CD4-positive, CD25-positive, alpha-beta regulatory T cell (primary cell): ENCODE results near the gene DDX43. TPM values are rescaled to one million over a fixed set of nuclear protein-coding genes. Genes with fewer than 3 reads are reported as not detected.

Source experiments
- ATAC-seq, 2 donors: fragments of 150-1000 bp; cut with Tn5 transposase; one replicate each; pipeline ENCODE4 v1.10.0; 2021; ENCODE audit warnings: low read depth in 2 of 2, moderate number of reproducible peaks in 2 of 2, moderate library complexity in 1 of 2
- DNase-seq, 3 donors: peaks; one replicate each; pipeline versions ENCODE4 v3.0.0 to v3.0.0-alpha.2; 2012 to 2022; ENCODE audit warnings: mixed read lengths in 1 of 3
- H3K27ac ChIP-seq: one replicate; pipeline ENCODE4 v1.7.0; 2013; ENCODE audit warnings: mild to moderate bottlenecking, low read length; ENCODE audit not compliant: insufficient read depth, poor library complexity, severe bottlenecking
- H3K27me3 ChIP-seq: one replicate; pipeline ENCODE4 v1.7.0; 2013; ENCODE audit warnings: low read length; ENCODE audit not compliant: control insufficient read depth, insufficient read depth
- H3K36me3 ChIP-seq: one replicate; pipeline ENCODE4 v1.7.0; 2013; ENCODE audit warnings: mild to moderate bottlenecking, low read length, moderate library complexity; ENCODE audit not compliant: control insufficient read depth, insufficient read depth
- H3K4me1 ChIP-seq: 2 replicates; pipeline ENCODE4 v1.7.0; 2013; ENCODE audit warnings: mild to moderate bottlenecking, low read length; ENCODE audit not compliant: insufficient read depth, control insufficient read depth, poor library complexity, severe bottlenecking
- H3K4me3 ChIP-seq: one replicate; pipeline ENCODE4 v1.7.0; 2013; ENCODE audit warnings: low read depth, mild to moderate bottlenecking, low read length, moderate library complexity
- H3K9me3 ChIP-seq, 2 experiments: 1 replicate in 1 of 2; 2 replicates in 1 of 2; pipeline ENCODE4 v1.7.0; 2013; ENCODE audit warnings: low read length in 2 of 2, mild to moderate bottlenecking in 1 of 2, moderate library complexity in 1 of 2; ENCODE audit not compliant: control insufficient read depth in 2 of 2
- H3K27ac Mint-ChIP-seq, 3 donors: one replicate each; pipeline ENCODE4 v1.8.0; 2020 to 2022; ENCODE audit warnings: mild to moderate bottlenecking in 3 of 3, mixed read lengths in 3 of 3, moderate library complexity in 2 of 3
- H3K27me3 Mint-ChIP-seq: one replicate; pipeline ENCODE4 v1.8.0; 2022; ENCODE audit warnings: mild to moderate bottlenecking, mixed read lengths
- H3K36me3 Mint-ChIP-seq: one replicate; pipeline ENCODE4 v1.8.0; 2020; ENCODE audit warnings: mixed read lengths
- H3K4me1 Mint-ChIP-seq, 4 donors: one replicate each; pipeline ENCODE4 v1.8.0; 2020 to 2022; ENCODE audit warnings: mixed read lengths in 4 of 4, mild to moderate bottlenecking in 1 of 4
- H3K4me3 Mint-ChIP-seq, 4 donors: one replicate each; pipeline ENCODE4 v1.8.0; 2020 to 2022; ENCODE audit warnings: mild to moderate bottlenecking in 4 of 4, mixed read lengths in 4 of 4, moderate library complexity in 3 of 4
- H3K9me3 Mint-ChIP-seq, 7 donors: one replicate each; pipeline ENCODE4 v1.8.0; 2020 to 2022; ENCODE audit warnings: mixed read lengths in 7 of 7, mild to moderate bottlenecking in 3 of 7, moderate library complexity in 2 of 7
- polyA plus RNA-seq, 4 donors: library from polyadenylated mRNA; unstranded; fragments of 300-500 nt; fragmentation: Illumina TruSeq; gene quantifications; one replicate each; pipeline ENCODE4 v1.2.3, GENCODE V29; 2021
- total RNA-seq: library from RNA; stranded (reverse); gene quantifications from one replicate; pipeline ENCODE4 v1.2.3, GENCODE V29; 2022

The DDX43 gene
- total and polyA plus RNA-seq, 5 donors from 2014 or later = 0.59 to 3.6 (median 1.4) TPM

- H3K27ac ChIP-seq = no peak overlapping the region
Measured at GRCh38 chr6:73364121-73364520, 30.5 kb upstream of the DDX43 start.

GRCh38 chr6:73364549-73364948, 30.1 kb upstream of the DDX43 start:
- Histone ChIP-seq H3K27ac (no peak overlapping the region), H3K4me3 (no peak overlapping the region), H3K27me3 (no peaks in the 10 kb centered on the region), H3K4me1 (no peaks in the 10 kb centered on the region), H3K36me3 (no peaks in the 10 kb centered on the region), H3K9me3 (no peaks in the 10 kb centered on the region)
- Mint-ChIP-seq H3K36me3 (peaks cover 6% of the 10 kb centered on the region), H3K27me3 (peaks cover 23% of the 10 kb centered on the region), H3K27ac (no peak overlapping the region), H3K9me3 (no peaks in the 10 kb centered on the region), H3K4me1 (peaks cover 0 to 5% (median 0%) of the 10 kb centered on the region in 4 donors), H3K4me3 (no peak overlapping the region)
- ATAC-seq (no peak), DNase-seq (no peak)

More at GRCh38 chr6:73364121-73364520, 30.5 kb upstream of the DDX43 start:
- Histone ChIP-seq H3K4me1 (no peaks in the 10 kb centered on the region), H3K27me3 (no peaks in the 10 kb centered on the region), H3K36me3 (no peaks in the 10 kb centered on the region), H3K9me3 (no peaks in the 10 kb centered on the region), H3K4me3 (no peak overlapping the region)
- ATAC-seq (no peak), DNase-seq (no peak)
- H3K36me3 Mint-ChIP-seq = peaks cover 6% of the 10 kb centered on the region
- no peaks in the 10 kb centered on the region for H3K9me3 Mint-ChIP-seq
- no peak overlapping the region for H3K4me3 Mint-ChIP-seq
- H3K4me1 Mint-ChIP-seq = peaks cover 0 to 5% (median 0%) of the 10 kb centered on the region in 4 donors
- peaks cover 19% of the 10 kb centered on the region for H3K27me3 Mint-ChIP-seq
- no peak overlapping the region for H3K27ac Mint-ChIP-seq

DNA sequence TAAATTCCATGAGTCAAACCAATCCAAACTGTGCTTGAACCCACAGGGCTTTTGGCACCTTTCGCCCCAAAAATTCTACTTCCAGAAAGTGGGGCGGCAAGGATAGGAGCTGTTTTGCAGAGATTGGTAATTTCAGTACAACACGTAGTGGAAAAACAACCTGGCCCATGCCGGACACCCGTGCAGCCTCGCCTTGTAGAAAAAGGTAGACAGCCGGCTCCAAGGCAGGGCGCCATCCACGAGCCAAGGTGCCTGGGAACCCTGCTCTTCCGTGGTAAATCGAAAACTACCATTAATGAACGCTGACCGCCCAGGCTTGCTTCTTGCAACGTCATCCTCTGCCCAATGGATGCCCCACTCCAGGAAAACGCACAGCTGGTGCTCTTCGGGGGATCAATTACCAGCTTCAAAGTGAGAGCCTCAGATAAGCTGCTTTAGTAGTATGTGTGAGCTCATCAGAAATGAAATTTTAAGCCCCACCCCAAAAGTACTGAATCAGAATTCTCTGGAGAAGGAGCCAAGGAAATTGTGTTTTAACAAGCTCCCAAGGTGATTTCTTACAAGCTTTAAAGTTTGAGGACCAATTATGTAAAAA, 26.8 kb upstream of the DDX43 start:
- ATAC-seq (no peak), DNase-seq (no peak)
- H3K9me3 ChIP-seq = peaks cover 2 to 8% of the 10 kb centered on the region in 2 experiments
- Mint-ChIP-seq H3K4me1 (peaks cover 0 to 5% (median 0%) of the 10 kb centered on the region in 4 donors), H3K36me3 (peaks cover 6% of the 10 kb centered on the region), H3K27ac (no peak overlapping the region), H3K27me3 (peaks cover 20% of the 10 kb centered on the region), H3K4me3 (no peak overlapping the region), H3K9me3 (peaks cover 0 to 4% (median 0%) of the 10 kb centered on the region in 7 donors)
- no peaks in the 10 kb centered on the region for H3K27me3 ChIP-seq
- no peaks in the 10 kb centered on the region for H3K4me1 ChIP-seq
- H3K27ac ChIP-seq = no peak overlapping the region
- H3K36me3 ChIP-seq = no peaks in the 10 kb centered on the region
- H3K4me3 ChIP-seq = no peak overlapping the region

GRCh38 chr6:73368675-73369074, 26.0 kb upstream of the DDX43 start:
- peaks cover 0 to 6% (median 0%) of the 10 kb centered on the region in 7 donors for H3K9me3 Mint-ChIP-seq
- H3K36me3 ChIP-seq = no peaks in the 10 kb centered on the region
- no peak overlapping the region for H3K27ac Mint-ChIP-seq
- peaks cover 2 to 8% of the 10 kb centered on the region in 2 experiments for H3K9me3 ChIP-seq
- H3K4me3 ChIP-seq = no peak overlapping the region
- ATAC-seq = no peak
- H3K36me3 Mint-ChIP-seq = peaks cover 6% of the 10 kb centered on the region
- H3K27me3 Mint-ChIP-seq = peaks cover 20% of the 10 kb centered on the region
- no peak for DNase-seq
- no peaks in the 10 kb centered on the region for H3K27me3 ChIP-seq
- H3K4me3 Mint-ChIP-seq = no peak overlapping the region
- H3K4me1 ChIP-seq = no peaks in the 10 kb centered on the region
- no peak overlapping the region for H3K27ac ChIP-seq
- peaks cover 0 to 5% (median 0%) of the 10 kb centered on the region in 4 donors for H3K4me1 Mint-ChIP-seq

GRCh38 chr6:73369157-73369556, 25.5 kb upstream of the DDX43 start:
- no peak for ATAC-seq
- H3K27me3 Mint-ChIP-seq = peaks cover 18% of the 10 kb centered on the region
- H3K36me3 Mint-ChIP-seq = peaks cover 6% of the 10 kb centered on the region
- H3K4me1 Mint-ChIP-seq = peaks cover 0 to 5% (median 0%) of the 10 kb centered on the region in 4 donors
- Histone ChIP-seq H3K36me3 (no peaks in the 10 kb centered on the region), H3K4me1 (no peaks in the 10 kb centered on the region), H3K4me3 (no peak overlapping the region), H3K27me3 (no peaks in the 10 kb centered on the region), H3K9me3 (peaks cover 2 to 8% of the 10 kb centered on the region in 2 experiments), H3K27ac (no peak overlapping the region)
- H3K4me3 Mint-ChIP-seq = no peak overlapping the region
- H3K9me3 Mint-ChIP-seq = peaks cover 0 to 6% (median 0%) of the 10 kb centered on the region in 7 donors
- H3K27ac Mint-ChIP-seq = no peak overlapping the region
- no peak for DNase-seq

GRCh38 chr6:73369563-73369962, 25.1 kb upstream of the DDX43 start, which contains the start of gene OOEP:
OOEP (minus strand) TSS chr6:73369897; CDS start chr6:73369792, 105 bp downstream.
- Mint-ChIP-seq H3K27me3 (peaks cover 14% of the 10 kb centered on the region), H3K9me3 (peaks cover 0 to 6% (median 0%) of the 10 kb centered on the region in 7 donors), H3K4me3 (no peak within 1 kb of the TSS), H3K36me3 (peaks cover 6% of the 10 kb centered on the region), H3K4me1 (peaks cover 0 to 5% (median 0%) of the 10 kb centered on the region in 4 donors), H3K27ac (peak within 1 kb of the TSS in 1 of 3 donors; percentile 43)
- Histone ChIP-seq H3K27ac (no peak within 1 kb of the TSS), H3K9me3 (peaks cover 2 to 8% of the 10 kb centered on the region in 2 experiments), H3K4me1 (no peaks in the 10 kb centered on the region), H3K4me3 (no peak within 1 kb of the TSS), H3K36me3 (no peaks in the 10 kb centered on the region), H3K27me3 (no peaks in the 10 kb centered on the region)
- no peak for ATAC-seq
- no peak for DNase-seq

GRCh38 chr6:73371984-73372383, 22.6 kb upstream of the DDX43 start:
- no peak overlapping the region for H3K4me3 Mint-ChIP-seq
- H3K36me3 Mint-ChIP-seq = peaks cover 6% of the 10 kb centered on the region
- no peak overlapping the region for H3K27ac Mint-ChIP-seq
- Histone ChIP-seq H3K4me1 (no peaks in the 10 kb centered on the region), H3K27me3 (no peaks in the 10 kb centered on the region), H3K27ac (no peak overlapping the region), H3K36me3 (no peaks in the 10 kb centered on the region), H3K9me3 (peaks cover 2 to 8% of the 10 kb centered on the region in 2 experiments), H3K4me3 (no peak overlapping the region)
- ATAC-seq (no peak), DNase-seq (no peak)
- peaks cover 0 to 5% (median 0%) of the 10 kb centered on the region in 4 donors for H3K4me1 Mint-ChIP-seq
- peaks cover 0 to 6% (median 0%) of the 10 kb centered on the region in 7 donors for H3K9me3 Mint-ChIP-seq
- peaks cover 11% of the 10 kb centered on the region for H3K27me3 Mint-ChIP-seq

DNA sequence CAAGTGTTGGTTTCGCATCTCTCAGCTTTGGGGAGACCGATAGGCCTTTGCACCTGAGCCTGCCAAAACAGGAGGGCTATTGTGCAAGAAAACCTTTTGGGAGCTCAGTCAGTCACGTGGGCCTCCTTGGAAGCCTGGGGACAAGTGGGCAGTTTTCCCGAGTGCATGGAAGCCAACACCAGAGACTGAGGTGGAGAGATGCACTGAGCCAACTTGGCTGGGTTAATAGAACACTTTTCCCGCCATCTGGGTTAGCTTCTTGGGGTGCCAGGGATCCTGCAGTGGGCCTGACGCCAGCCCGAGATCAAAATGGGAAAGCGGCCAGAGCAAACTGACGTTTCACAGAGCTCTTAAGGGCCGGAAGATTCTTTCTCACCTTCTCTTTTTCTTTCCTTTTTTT, 22.1 kb upstream of the DDX43 start:
- Mint-ChIP-seq H3K36me3 (peaks cover 6% of the 10 kb centered on the region), H3K4me1 (peaks cover 0 to 5% (median 0%) of the 10 kb centered on the region in 4 donors), H3K4me3 (no peak overlapping the region), H3K27ac (no peak overlapping the region), H3K27me3 (peaks cover 11% of the 10 kb centered on the region), H3K9me3 (peaks cover 0 to 6% (median 0%) of the 10 kb centered on the region in 7 donors)
- DNase-seq = no peak
- H3K4me3 ChIP-seq = no peak overlapping the region
- H3K36me3 ChIP-seq = no peaks in the 10 kb centered on the region
- peaks cover 2 to 8% of the 10 kb centered on the region in 2 experiments for H3K9me3 ChIP-seq
- ATAC-seq = no peak
- no peak overlapping the region for H3K27ac ChIP-seq
- no peaks in the 10 kb centered on the region for H3K4me1 ChIP-seq
- H3K27me3 ChIP-seq = no peaks in the 10 kb centered on the region
